ENCODE data around the gene SLC27A6.

GRCh38 chr5:129078660-129079059 is 113.4 kb downstream of the SLC27A6 start:
- TF ChIP-seq CTCF (conservative IDR thresholded peaks at IDR 0.05; ENCODE audit: low read depth, low read length) (no peak), EZH2 (IDR thresholded peaks at IDR 0.05; ENCODE audit: borderline replicate concordance, low read depth, low read length, poor library complexity, severe bottlenecking) (no peak)

All from A673 (cell line).